Panc1 (cell line): Measurements from ENCODE around the gene TEDC1. TPM values are rescaled to one million over a fixed set of nuclear protein-coding genes. Genes with fewer than 3 reads are reported as not detected.

Experiments used
- ATAC-seq: fragments of 200-7000 bp; cut with Tn5 transposase; 2 replicates; pipeline ENCODE4 v1.9.1; 2020; ENCODE audit warnings: mild to moderate bottlenecking, moderate library complexity
- BruUV-seq: library from RNA; stranded (reverse); fragments of 400-500 nt; replicated peaks from 2 replicates; lab custom pipeline; 2021; lab: Mats Ljungman, UMichigan
- CTCF ChIA-PET: fragments of 300-600 bp; sonication (Branson Sonifier 250); formaldehyde crosslinking; loops from one replicate; lab custom pipeline; 2022; ENCODE audit warnings: antibody characterized with exemption; lab: Charles Lee
- POLR2A ChIA-PET: fragments of 300-600 bp; sonication (Branson Sonifier 250); formaldehyde crosslinking; loops from one replicate; lab custom pipeline; 2022; ENCODE audit warnings: antibody characterized with exemption; lab: Charles Lee
- DNase-seq: peaks from one replicate; pipeline ENCODE4 v3.0.0-alpha.2; 2010; ENCODE audit warnings: low read depth, low spot score
- H3K27ac ChIP-seq: 2 replicates; pipeline ENCODE4 v1.5.1; 2011; ENCODE audit warnings: mild to moderate bottlenecking, low read length, inconsistent platforms
- H3K27me3 ChIP-seq: fragments of 200-500 bp; sonication (Bioruptor generic); 2 replicates; pipeline ENCODE4 v1.6.0; 2014; ENCODE audit warnings: low read length, inconsistent platforms; ENCODE audit not compliant: control insufficient read depth, insufficient read depth
- H3K36me3 ChIP-seq: fragments of 200-500 bp; sonication (Bioruptor generic); 2 replicates; pipeline ENCODE4 v1.5.1; 2014; ENCODE audit warnings: inconsistent platforms, mild to moderate bottlenecking, low read length, moderate library complexity; ENCODE audit not compliant: control insufficient read depth, insufficient read depth
- H3K4me1 ChIP-seq: 2 replicates; pipeline ENCODE4 v1.5.1; 2011; ENCODE audit warnings: inconsistent platforms, mild to moderate bottlenecking, low read length, moderate library complexity; ENCODE audit not compliant: control insufficient read depth, insufficient read depth
- H3K4me3 ChIP-seq, 2 experiments: 2 replicates each; pipeline ENCODE4 v1.5.1; 2011 to 2012; ENCODE audit warnings: low read depth in 2 of 2, low read length in 2 of 2, mild to moderate bottlenecking in 2 of 2, inconsistent platforms in 1 of 2, moderate library complexity in 1 of 2
- H3K9me3 ChIP-seq: fragments of 200-500 bp; sonication (Bioruptor generic); 2 replicates; pipeline ENCODE4 v1.5.1; 2014; ENCODE audit warnings: low read depth, mild to moderate bottlenecking, inconsistent platforms, low read length, moderate library complexity; ENCODE audit not compliant: control insufficient read depth, insufficient read depth
- CTCF ChIP-seq: fragments of 450-650 bp; IDR thresholded peaks from 2 replicates; pipeline ENCODE4 v1.5.1; 2017; ENCODE audit warnings: mild to moderate bottlenecking
- POLR2AphosphoS5 ChIP-seq: IDR thresholded peaks from 2 replicates; pipeline ENCODE4 v1.6.1; 2012; ENCODE audit warnings: mild to moderate bottlenecking, low read depth, low read length, moderate library complexity
- REST ChIP-seq, 2 experiments: IDR thresholded peaks; 2 replicates each; pipeline ENCODE4 v1.6.1; 2011 to 2012; ENCODE audit warnings: low read depth in 2 of 2, control low read depth in 1 of 2, low read length in 1 of 2, mild to moderate bottlenecking in 1 of 2, moderate library complexity in 1 of 2; ENCODE audit not compliant: insufficient read depth in 1 of 2
- SIN3A ChIP-seq: IDR thresholded peaks from 2 replicates; pipeline ENCODE4 v1.6.1; 2012; ENCODE audit warnings: low read depth, mild to moderate bottlenecking, low read length, moderate library complexity, borderline replicate concordance; ENCODE audit not compliant: insufficient read depth
- TCF7L2 ChIP-seq: IDR thresholded peaks from 2 replicates; pipeline ENCODE4 v1.6.1; 2011; ENCODE audit warnings: mild to moderate bottlenecking, low read depth, low read length, inconsistent platforms
- in situ Hi-C: cut with HindIII; loops from 2 replicates; pipeline ENCODE4 v1.10.0; 2016; ENCODE audit warnings: low sequenced_read_pairs, low pct_unique_long_range_greater_than_20kb
- intact Hi-C: fragments of 100-400 bp; cut with micrococcal nuclease; formaldehyde crosslinking; loops from one replicate; pipeline ENCODE4 v1.10.0; 2022; ENCODE audit not compliant: unreplicated experiment
- total RNA-seq: library from RNA; stranded (reverse); gene quantifications from one replicate; pipeline ENCODE4 v1.2.1, GENCODE V29; 2021; ENCODE audit not compliant: unreplicated experiment

The TEDC1 gene
- total RNA-seq, 1 experiment from 2014 or later = 47.8 TPM

- POLR2A ChIA-PET = interaction anchor here (0.6 kb wide), 1 partner anchor 126 kb away, joined by 3 read pairs; no protein-coding TSS in a partner anchor
- CTCF ChIA-PET = no interaction called here
- Histone ChIP-seq H3K4me1 (peaks cover 7% of the 10 kb centered on the region), H3K4me3 (no peak overlapping the region), H3K9me3 (no peaks in the 10 kb centered on the region), H3K36me3 (no peaks in the 10 kb centered on the region), H3K27me3 (no peaks in the 10 kb centered on the region), H3K27ac (no peak overlapping the region)
- in situ Hi-C loops (no loop called here), intact Hi-C loops (no loop called here)
- no peak for TF ChIP-seq TCF7L2
- TF ChIP-seq SIN3A = no peak
- TF ChIP-seq REST (IDR thresholded peaks at IDR 0.05; ENCODE audit: insufficient read depth in 1 of 2, low read depth in 2 of 2, low read length in 1 of 2) = no peak
- no peak for TF ChIP-seq CTCF
- no peak for TF ChIP-seq POLR2AphosphoS5
- ATAC-seq = no peak
- no peak for DNase-seq
- BruUV-seq = no TSS peak
Measured at GRCh38 chr14:105495990-105496830, 5.2 kb downstream of the TEDC1 start.

- Histone ChIP-seq H3K36me3 (no peaks in the 10 kb centered on the region), H3K4me3 (no peak overlapping the region), H3K9me3 (no peaks in the 10 kb centered on the region), H3K4me1 (peaks cover 4% of the 10 kb centered on the region; the same call in 1 of the 2 replicates), H3K27me3 (no peaks in the 10 kb centered on the region), H3K27ac (no peak overlapping the region)
- no peak for DNase-seq
- in situ Hi-C loops = no loop called here
- ChIA-PET CTCF (no interaction called here), POLR2A (interaction anchor here (0.6 kb wide), 1 partner anchor 125 kb away, joined by 3 read pairs; no protein-coding TSS in a partner anchor)
- no TSS peak for BruUV-seq
- no peak for TF ChIP-seq REST (IDR thresholded peaks at IDR 0.05; ENCODE audit: insufficient read depth in 1 of 2, low read depth in 2 of 2, low read length in 1 of 2)
- TF ChIP-seq CTCF = no peak
- TF ChIP-seq POLR2AphosphoS5 = no peak
- no peak for TF ChIP-seq TCF7L2
- TF ChIP-seq SIN3A = no peak
- intact Hi-C loops = no loop called here
- ATAC-seq = no peak
Measured at GRCh38 chr14:105496831-105497591, 6.0 kb downstream of the TEDC1 start.
